Ovary (tissue), 3 donors: Measurements from ENCODE around the gene SEMA4D.

Experiments
- EP300 ChIP-seq: sonication (generic); formaldehyde crosslinking; IDR thresholded peaks from one replicate; pipeline ENCODE4 v1.6.1; 2017; ENCODE audit warnings: antibody characterized with exemption
- TF ChIP-seq, protein P1 (sequence below), 3 donors: fragments of 450-650 bp in 2 of 3; fragments of 200-600 bp in 1 of 3; IDR thresholded peaks; one replicate each; pipeline versions ENCODE4 v1.5.1 to v1.8.0; 2016 to 2022; ENCODE audit warnings: antibody characterized with exemption in 3 of 3, mild to moderate bottlenecking in 1 of 3
- donor health status: DM: no; HTN: no; CAD: no.

DNA sequence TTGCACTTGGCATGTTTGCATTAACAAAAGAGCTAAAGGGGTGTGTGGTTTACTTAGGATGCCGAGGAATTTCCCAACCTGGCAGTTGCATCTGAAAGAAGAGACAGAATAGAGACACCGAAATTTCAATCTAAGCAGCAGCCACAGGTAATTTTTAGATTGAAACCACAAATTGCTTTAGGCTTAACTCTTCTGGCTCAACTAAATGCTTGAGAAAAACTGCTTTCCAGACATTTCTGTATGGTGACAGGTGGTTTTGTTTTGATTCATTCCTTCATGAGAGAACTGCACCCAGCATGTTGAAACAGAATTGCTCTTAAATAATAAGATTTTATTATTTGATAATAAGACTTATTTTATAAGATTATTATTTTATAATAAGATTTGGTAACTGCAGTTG, 158.1 kb downstream of the SEMA4D start:
- TF ChIP-seq, protein P1, sequence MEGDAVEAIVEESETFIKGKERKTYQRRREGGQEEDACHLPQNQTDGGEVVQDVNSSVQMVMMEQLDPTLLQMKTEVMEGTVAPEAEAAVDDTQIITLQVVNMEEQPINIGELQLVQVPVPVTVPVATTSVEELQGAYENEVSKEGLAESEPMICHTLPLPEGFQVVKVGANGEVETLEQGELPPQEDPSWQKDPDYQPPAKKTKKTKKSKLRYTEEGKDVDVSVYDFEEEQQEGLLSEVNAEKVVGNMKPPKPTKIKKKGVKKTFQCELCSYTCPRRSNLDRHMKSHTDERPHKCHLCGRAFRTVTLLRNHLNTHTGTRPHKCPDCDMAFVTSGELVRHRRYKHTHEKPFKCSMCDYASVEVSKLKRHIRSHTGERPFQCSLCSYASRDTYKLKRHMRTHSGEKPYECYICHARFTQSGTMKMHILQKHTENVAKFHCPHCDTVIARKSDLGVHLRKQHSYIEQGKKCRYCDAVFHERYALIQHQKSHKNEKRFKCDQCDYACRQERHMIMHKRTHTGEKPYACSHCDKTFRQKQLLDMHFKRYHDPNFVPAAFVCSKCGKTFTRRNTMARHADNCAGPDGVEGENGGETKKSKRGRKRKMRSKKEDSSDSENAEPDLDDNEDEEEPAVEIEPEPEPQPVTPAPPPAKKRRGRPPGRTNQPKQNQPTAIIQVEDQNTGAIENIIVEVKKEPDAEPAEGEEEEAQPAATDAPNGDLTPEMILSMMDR (IDR thresholded peaks at IDR 0.05) = no peak
- no peak for TF ChIP-seq EP300
